WTC11 (cell line): ENCODE measurements around the gene YOD1.

ENCODE experiments used
- CTCF ChIP-seq: fragments of 200-600 bp; IDR thresholded peaks from 2 replicates; pipeline ENCODE4 v1.8.0; 2022; ENCODE audit warnings: antibody characterized with exemption
- E2F1 ChIP-seq: sonication (generic); formaldehyde crosslinking; IDR thresholded peaks from 2 replicates; pipeline ENCODE4 v1.8.0; 2022; ENCODE audit warnings: mild to moderate bottlenecking, missing genetic modification reagents
- ESRRA ChIP-seq: sonication (generic); formaldehyde crosslinking; IDR thresholded peaks from 2 replicates; pipeline ENCODE4 v1.8.1; 2022; ENCODE audit warnings: mild to moderate bottlenecking, missing genetic modification reagents, borderline replicate concordance
- ZBTB43 ChIP-seq: sonication (generic); formaldehyde crosslinking; IDR thresholded peaks from 2 replicates; pipeline ENCODE4 v1.8.1; 2023; ENCODE audit warnings: mild to moderate bottlenecking, missing genetic modification reagents
- ZNF281 ChIP-seq: sonication (generic); formaldehyde crosslinking; IDR thresholded peaks from 2 replicates; pipeline ENCODE4 v1.8.0; 2023; ENCODE audit warnings: mild to moderate bottlenecking, missing genetic modification reagents
- ZNF423 ChIP-seq: fragments of 250-450 bp; sonication (Bioruptor Pico); IDR thresholded peaks from 2 replicates; pipeline ENCODE4 v2.1.2; 2022; ENCODE audit warnings: mild to moderate bottlenecking, moderate library complexity

- no peak for TF ChIP-seq CTCF
- TF ChIP-seq ZNF423 (CRISPR knock-in tag) = no peak
- TF ChIP-seq ESRRA (CRISPR knock-in tag) = no peak
- TF ChIP-seq E2F1 (CRISPR knock-in tag) = no peak
- TF ChIP-seq ZNF281 (CRISPR knock-in tag) = no peak
- no peak for TF ChIP-seq ZBTB43 (CRISPR knock-in tag)
These were observed 33.2 kb upstream of the YOD1 start for GRCh38 chr1:207084232-207084631.
